ENCODE results near the gene CCDC92.

GRCh38 chr12:123910761-123911193 is 61.9 kb downstream of the CCDC92 start:
- TF ChIP-seq, protein P1, sequence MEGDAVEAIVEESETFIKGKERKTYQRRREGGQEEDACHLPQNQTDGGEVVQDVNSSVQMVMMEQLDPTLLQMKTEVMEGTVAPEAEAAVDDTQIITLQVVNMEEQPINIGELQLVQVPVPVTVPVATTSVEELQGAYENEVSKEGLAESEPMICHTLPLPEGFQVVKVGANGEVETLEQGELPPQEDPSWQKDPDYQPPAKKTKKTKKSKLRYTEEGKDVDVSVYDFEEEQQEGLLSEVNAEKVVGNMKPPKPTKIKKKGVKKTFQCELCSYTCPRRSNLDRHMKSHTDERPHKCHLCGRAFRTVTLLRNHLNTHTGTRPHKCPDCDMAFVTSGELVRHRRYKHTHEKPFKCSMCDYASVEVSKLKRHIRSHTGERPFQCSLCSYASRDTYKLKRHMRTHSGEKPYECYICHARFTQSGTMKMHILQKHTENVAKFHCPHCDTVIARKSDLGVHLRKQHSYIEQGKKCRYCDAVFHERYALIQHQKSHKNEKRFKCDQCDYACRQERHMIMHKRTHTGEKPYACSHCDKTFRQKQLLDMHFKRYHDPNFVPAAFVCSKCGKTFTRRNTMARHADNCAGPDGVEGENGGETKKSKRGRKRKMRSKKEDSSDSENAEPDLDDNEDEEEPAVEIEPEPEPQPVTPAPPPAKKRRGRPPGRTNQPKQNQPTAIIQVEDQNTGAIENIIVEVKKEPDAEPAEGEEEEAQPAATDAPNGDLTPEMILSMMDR (IDR thresholded peaks at IDR 0.05; ENCODE audit: low read depth, low read length, poor library complexity, severe bottlenecking): no peak
- TF ChIP-seq EZH2phosphoT487 (IDR thresholded peaks at IDR 0.05; ENCODE audit: borderline replicate concordance, low read length): no peak
